G401.6 (cell line): ENCODE measurements around the gene DHRS13.
"Not testable (repeated sequence)": the region's sequence is repeated elsewhere in the genome, so short reads cannot be mapped to it uniquely, and the experiment has no call there.

ENCODE experiments used
- FAIRE-seq: peaks from 2 replicates; lab custom pipeline; 2012; peaks lifted over from hg19 to GRCh38; lab: Jason Lieb, UNC

The DHRS13 gene

GRCh38 chr17:28857905-28858800, 44.7 kb downstream of the DHRS13 start:
- FAIRE-seq = no peak

- FAIRE-seq = no peak
Measured at GRCh38 chr17:28856028-28856574, 46.8 kb downstream of the DHRS13 start.

- no peak for FAIRE-seq
Measured at GRCh38 chr17:28855336-28855679, 47.6 kb downstream of the DHRS13 start.

- peak; percentile 93 for FAIRE-seq
Measured at GRCh38 chr17:28854457-28855335, 48.2 kb downstream of the DHRS13 start, which contains the start of gene ERAL1. Gene ERAL1 (plus strand): TSS chr17:28855016. CDS start chr17:28855035, 19 bp downstream.

- FAIRE-seq = no peak
Measured at GRCh38 chr17:28853295-28853694, 49.6 kb downstream of the DHRS13 start.

GRCh38 chr17:28849281-28849680, 53.6 kb downstream of the DHRS13 start:
- FAIRE-seq = no peak

- FAIRE-seq = not testable (repeated sequence)
Measured at GRCh38 chr17:28848667-28849066, 54.2 kb downstream of the DHRS13 start.
